WI38 (cell line): Measurements from ENCODE around the gene DNMT3L.

Experiments
- H3K4me3 ChIP-seq: 2 replicates; pipeline ENCODE4 v1.5.1; 2011; ENCODE audit warnings: low read depth, mild to moderate bottlenecking, control low read depth, low read length
- TF ChIP-seq, protein P1 (sequence below): IDR thresholded peaks from 2 replicates; pipeline ENCODE4 v1.5.1; 2012; ENCODE audit warnings: low read depth, mild to moderate bottlenecking, control low read depth, low read length

DNMT3L gene

DNA sequence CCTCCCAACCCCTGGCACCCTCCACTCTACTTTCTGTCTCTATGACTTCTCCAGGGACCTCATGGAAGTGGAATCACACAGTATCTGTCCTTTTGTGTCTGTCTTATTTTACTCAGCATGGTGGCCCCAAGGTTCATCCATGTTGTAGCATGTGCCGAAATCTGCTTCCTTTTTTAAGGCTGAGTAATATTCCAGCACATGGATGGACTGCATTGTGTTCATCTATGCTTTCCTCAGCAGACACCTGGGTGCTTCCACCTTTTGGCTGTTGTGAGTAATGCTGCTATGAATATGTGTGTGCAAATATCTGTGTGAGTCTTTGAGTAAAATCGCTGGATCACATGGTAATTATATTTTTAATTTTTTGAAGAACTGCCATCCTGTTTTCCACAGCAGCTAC lies 36.6 kb upstream of the DNMT3L start:
- TF ChIP-seq, protein P1, sequence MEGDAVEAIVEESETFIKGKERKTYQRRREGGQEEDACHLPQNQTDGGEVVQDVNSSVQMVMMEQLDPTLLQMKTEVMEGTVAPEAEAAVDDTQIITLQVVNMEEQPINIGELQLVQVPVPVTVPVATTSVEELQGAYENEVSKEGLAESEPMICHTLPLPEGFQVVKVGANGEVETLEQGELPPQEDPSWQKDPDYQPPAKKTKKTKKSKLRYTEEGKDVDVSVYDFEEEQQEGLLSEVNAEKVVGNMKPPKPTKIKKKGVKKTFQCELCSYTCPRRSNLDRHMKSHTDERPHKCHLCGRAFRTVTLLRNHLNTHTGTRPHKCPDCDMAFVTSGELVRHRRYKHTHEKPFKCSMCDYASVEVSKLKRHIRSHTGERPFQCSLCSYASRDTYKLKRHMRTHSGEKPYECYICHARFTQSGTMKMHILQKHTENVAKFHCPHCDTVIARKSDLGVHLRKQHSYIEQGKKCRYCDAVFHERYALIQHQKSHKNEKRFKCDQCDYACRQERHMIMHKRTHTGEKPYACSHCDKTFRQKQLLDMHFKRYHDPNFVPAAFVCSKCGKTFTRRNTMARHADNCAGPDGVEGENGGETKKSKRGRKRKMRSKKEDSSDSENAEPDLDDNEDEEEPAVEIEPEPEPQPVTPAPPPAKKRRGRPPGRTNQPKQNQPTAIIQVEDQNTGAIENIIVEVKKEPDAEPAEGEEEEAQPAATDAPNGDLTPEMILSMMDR: no peak
- no peak overlapping the region for H3K4me3 ChIP-seq

DNA sequence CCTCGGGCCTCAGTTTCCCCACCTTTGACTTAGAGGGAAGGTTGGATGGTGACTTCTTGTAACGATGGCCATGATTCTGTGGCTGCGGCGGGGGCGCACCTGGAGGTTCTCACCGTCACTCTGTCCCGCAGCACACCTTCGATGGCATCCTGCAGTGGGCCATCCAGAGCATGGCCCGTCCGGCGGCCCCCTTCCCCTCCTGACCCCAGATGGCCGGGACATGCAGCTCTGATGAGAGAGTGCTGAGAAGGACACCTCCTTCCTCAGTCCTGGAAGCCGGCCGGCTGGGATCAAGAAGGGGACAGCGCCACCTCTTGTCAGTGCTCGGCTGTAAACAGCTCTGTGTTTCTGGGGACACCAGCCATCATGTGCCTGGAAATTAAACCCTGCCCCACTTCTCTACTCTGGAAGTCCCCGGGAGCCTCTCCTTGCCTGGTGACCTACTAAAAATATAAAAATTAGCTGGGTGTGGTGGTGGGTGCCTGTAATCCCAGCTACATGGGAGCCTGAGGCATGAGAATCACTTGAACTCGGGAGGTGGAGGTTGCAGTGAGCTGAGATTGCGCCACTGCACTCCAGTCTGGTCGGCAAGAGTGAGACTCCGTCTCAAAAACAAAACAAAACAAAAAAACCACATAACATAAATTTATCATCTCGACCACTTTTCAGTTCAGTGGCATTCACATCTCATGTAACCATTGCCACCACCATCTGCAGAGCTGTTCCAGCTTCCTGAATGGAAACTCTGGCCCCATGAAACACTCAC lies 36.0 kb upstream of the DNMT3L start:
- TF ChIP-seq, protein P1: peak; percentile 73
- H3K4me3 ChIP-seq: no peak overlapping the region

DNA sequence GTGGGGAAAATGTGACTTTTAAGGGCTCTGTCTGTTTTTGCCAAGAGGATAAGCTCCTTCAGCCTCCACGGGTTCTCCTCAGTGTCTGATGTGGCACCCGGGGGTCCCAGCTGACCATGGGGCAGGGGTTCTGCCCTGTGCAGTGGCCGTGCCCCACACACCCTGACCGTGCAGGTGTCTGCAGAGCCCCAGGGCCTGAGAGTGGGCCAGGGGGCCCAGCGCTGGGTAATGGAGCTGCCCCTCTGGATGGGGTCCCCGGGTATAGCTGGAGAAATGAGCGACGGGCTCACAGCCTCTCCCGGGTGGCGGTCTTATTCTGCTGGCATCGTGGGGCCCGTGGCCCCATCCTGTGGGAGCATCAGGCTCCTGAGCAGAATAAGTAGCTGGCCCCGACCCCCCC lies 35.2 kb upstream of the DNMT3L start:
- H3K4me3 ChIP-seq: no peak overlapping the region
- TF ChIP-seq, protein P1: no peak

DNA sequence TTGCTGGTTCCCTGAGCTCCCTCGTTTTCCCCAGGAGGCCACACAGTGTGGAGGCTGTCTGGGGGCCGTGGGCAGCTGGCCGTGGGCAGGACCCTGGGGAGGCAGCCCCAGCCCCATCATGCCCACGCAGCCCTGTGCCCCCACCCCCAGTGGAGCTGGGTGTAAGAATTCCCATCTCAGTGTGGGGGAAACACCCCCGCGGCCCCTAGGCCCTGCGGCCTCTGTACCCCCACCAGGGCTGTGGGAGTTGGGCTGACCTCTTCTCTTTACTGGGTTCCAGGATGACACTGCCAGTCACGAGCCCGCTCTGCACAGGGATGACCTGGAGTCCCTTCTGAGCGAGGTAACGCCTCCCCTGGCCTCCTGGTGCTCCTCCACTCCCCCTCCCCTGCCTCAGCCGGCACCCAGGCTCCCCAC lies 34.4 kb upstream of the DNMT3L start:
- TF ChIP-seq, protein P1: no peak
- H3K4me3 ChIP-seq: no peak overlapping the region

DNA sequence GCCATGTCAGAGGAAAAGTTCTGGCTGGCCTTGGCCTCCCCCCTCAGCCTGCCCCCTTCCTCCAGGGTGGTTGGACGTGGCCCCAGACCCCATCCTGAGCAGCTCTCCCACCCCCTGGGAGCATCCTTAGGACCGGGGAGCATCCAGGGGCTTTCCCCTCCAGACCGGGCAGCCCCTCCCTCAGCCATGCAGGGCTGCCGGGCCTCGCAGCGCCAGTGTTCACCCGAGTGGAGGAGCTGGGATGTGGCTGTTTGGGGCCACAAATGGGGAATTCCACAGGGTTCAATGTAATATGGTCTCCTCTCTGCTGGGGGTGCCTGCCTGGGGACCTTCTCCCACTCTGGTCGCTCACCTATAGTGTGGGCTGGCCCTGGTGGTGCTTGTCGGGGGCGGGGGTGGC lies 33.9 kb upstream of the DNMT3L start:
- TF ChIP-seq, protein P1: no peak
- H3K4me3 ChIP-seq: no peak overlapping the region

DNA sequence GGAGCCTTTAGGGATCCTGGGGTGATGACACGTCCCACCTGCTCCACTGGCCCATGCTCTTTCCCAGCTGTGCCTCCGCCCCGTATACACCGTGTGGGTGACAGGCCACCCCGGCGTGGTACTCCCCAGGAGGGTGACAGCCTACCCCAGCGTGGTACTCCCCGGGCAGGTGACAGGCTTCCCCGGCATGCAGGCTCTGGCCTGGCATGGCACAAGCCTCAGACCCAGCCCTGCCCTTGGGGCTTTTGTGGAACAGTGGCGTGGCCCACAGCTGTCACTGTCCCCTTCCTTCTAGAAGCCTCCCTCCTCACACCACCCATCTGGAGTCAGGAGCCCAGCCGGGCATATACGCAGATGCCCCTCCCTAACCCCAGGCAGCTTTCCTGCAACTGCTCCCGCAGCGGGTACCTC lies 33.5 kb upstream of the DNMT3L start:
- TF ChIP-seq, protein P1: no peak
- H3K4me3 ChIP-seq: no peak overlapping the region

DNA sequence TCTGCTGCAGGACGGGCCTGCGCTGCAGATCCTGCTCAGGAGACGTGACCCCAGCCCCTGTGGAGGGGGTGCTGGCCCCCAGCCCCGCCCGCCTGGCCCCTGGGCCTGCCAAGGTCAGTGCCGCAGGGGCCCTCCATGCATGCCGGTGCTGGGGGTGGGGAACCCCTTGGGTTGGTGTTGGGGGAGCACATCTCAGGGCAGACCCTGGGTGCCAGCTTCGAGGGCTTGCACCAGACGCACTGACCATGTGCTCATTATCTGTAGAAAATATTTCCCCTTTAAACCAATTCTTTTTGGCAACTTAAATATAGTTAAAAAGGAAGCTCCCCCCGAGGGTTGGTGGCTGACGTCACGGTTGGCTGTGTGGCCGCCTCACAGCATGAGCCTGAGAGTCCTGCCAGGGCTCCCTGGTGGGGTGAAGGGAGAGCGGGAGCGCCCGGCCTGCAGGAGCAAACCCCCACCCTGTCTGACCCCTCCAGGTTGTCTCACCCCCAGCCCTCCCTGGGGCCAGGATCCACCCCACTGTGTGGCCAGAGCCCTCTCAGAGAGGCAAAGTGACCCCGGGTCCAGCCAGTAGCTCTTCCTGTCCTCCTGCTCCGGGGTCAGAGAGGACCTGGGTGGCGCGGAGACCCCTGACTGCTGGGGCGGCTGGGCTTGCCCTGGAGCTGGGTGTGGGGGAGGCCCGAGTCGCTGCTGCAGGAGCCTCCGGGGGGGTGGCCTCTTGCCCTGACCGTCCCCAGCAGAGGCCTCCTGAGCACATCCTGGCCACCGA lies 32.9 kb upstream of the DNMT3L start:
- TF ChIP-seq, protein P1: no peak
- no peak overlapping the region for H3K4me3 ChIP-seq
